HepG2 (cell line): Measurements from ENCODE around the gene THBS1. TPM values are rescaled to one million over a fixed set of nuclear protein-coding genes. Genes with fewer than 3 reads are reported as not detected.

Source experiments
- ARID5B ChIP-seq: IDR thresholded peaks from 2 replicates; pipeline ENCODE4 v1.4.0; 2020; ENCODE audit warnings: mild to moderate bottlenecking, missing genetic modification reagents
- ATF7 ChIP-seq, 2 experiments: fragments of 450-650 bp in 1 of 2; sonication (generic) in 1 of 2; formaldehyde crosslinking in 1 of 2; IDR thresholded peaks; 2 replicates each; pipeline versions ENCODE4 v1.4.0 to v1.6.1; 2016 to 2020; ENCODE audit warnings: antibody characterized with exemption in 1 of 2, mild to moderate bottlenecking in 1 of 2, missing genetic modification reagents in 1 of 2
- E2F2 ChIP-seq: sonication (generic); formaldehyde crosslinking; IDR thresholded peaks from 2 replicates; pipeline ENCODE4 v1.4.0; 2020; ENCODE audit warnings: missing genetic modification reagents, borderline replicate concordance
- FOSL2 ChIP-seq: sonication (generic); formaldehyde crosslinking; IDR thresholded peaks from 2 replicates; pipeline ENCODE4 v1.4.0; 2020; ENCODE audit warnings: missing genetic modification reagents
- FOXJ3 ChIP-seq: sonication (generic); formaldehyde crosslinking; IDR thresholded peaks from 2 replicates; pipeline ENCODE4 v1.4.0; 2020; ENCODE audit warnings: missing genetic modification reagents, mild to moderate bottlenecking, borderline replicate concordance
- FOXP1 ChIP-seq, 2 experiments: fragments of 450-650 bp in 1 of 2; IDR thresholded peaks; 2 replicates each; pipeline ENCODE4 v1.6.1; 2017 to 2018; ENCODE audit warnings: antibody characterized with exemption in 1 of 2
- GABPB1 ChIP-seq: IDR thresholded peaks from 2 replicates; pipeline ENCODE4 v1.6.1; 2016; ENCODE audit warnings: mild to moderate bottlenecking, missing genetic modification reagents, moderate library complexity, missing compliant biosample characterization
- HCFC1 ChIP-seq: fragments of 150-350 bp; IDR thresholded peaks from 2 replicates; pipeline ENCODE4 v1.6.1; 2014; ENCODE audit warnings: low read depth, low read length
- PRMT3 ChIP-seq: sonication (generic); formaldehyde crosslinking; IDR thresholded peaks from 2 replicates; pipeline ENCODE4 v1.8.1; 2022; ENCODE audit warnings: low read depth, mild to moderate bottlenecking, moderate library complexity, missing genetic modification reagents, borderline replicate concordance
- SPEN ChIP-seq: sonication (generic); formaldehyde crosslinking; IDR thresholded peaks from 2 replicates; pipeline ENCODE4 v1.5.1; 2020; ENCODE audit warnings: low read depth, mild to moderate bottlenecking, missing genetic modification reagents
- TCF7 ChIP-seq: sonication (generic); IDR thresholded peaks from 2 replicates; pipeline ENCODE4 v1.6.1; 2016; ENCODE audit warnings: antibody characterized with exemption, low read depth
- ZFP90 ChIP-seq: sonication (generic); formaldehyde crosslinking; IDR thresholded peaks from 2 replicates; pipeline ENCODE4 v1.8.0; 2022; ENCODE audit warnings: missing genetic modification reagents, mild to moderate bottlenecking, inconsistent platforms, borderline replicate concordance
- ZNF207 ChIP-seq: fragments of 450-650 bp; IDR thresholded peaks from 2 replicates; pipeline ENCODE4 v1.6.1; 2016; ENCODE audit warnings: antibody characterized with exemption, borderline replicate concordance
- ZNF577 ChIP-seq: sonication (generic); formaldehyde crosslinking; IDR thresholded peaks from 2 replicates; pipeline ENCODE4 v1.4.0; 2020; ENCODE audit warnings: mild to moderate bottlenecking, low read depth, missing genetic modification reagents, borderline replicate concordance
- ZNF652 ChIP-seq: IDR thresholded peaks from 2 replicates; pipeline ENCODE4 v1.6.1; 2016; ENCODE audit warnings: low read depth, borderline replicate concordance
- ZNF761 ChIP-seq: sonication (generic); formaldehyde crosslinking; conservative IDR thresholded peaks from 2 replicates; pipeline ENCODE4 v1.4.0; 2020; ENCODE audit warnings: mild to moderate bottlenecking, missing genetic modification reagents
- ZNF790 ChIP-seq: sonication (generic); formaldehyde crosslinking; IDR thresholded peaks from 2 replicates; pipeline ENCODE4 v1.8.0; 2022; ENCODE audit warnings: missing genetic modification reagents, mild to moderate bottlenecking, borderline replicate concordance
- polyA plus RNA-seq, 8 experiments: library from polyadenylated mRNA; depleted of rRNA in 3 of 8; stranded (reverse) in 7 of 8; unstranded in 1 of 8; fragments of >200 nt; fragmentation: Illumina TruSeq in 4 of 8; extraction: Trizol in 4 of 8; gene quantifications; 2 replicates each; pipeline versions ENCODE4 v1.2.1 to v1.2.3, GENCODE V29; 2011 to 2016; ENCODE audit warnings: low read depth in 4 of 8, missing spikeins in 1 of 8, mixed read lengths in 1 of 8; ENCODE audit not compliant: insufficient read depth in 1 of 8
- total RNA-seq, 5 experiments: library from RNA; depleted of rRNA; stranded (reverse); fragments of >200 nt; fragmentation: Illumina TruSeq; extraction: Trizol; gene quantifications; 2 replicates each; pipeline ENCODE4 v1.2.3, GENCODE V29; 2016; ENCODE audit warnings: low read depth in 1 of 5
- TF ChIP-seq, protein P1 (sequence below): sonication (generic); formaldehyde crosslinking; IDR thresholded peaks from 2 replicates; pipeline ENCODE4 v1.4.0; 2020; ENCODE audit warnings: missing genetic modification reagents, borderline replicate concordance
- TF ChIP-seq, protein P2 (sequence below): sonication (generic); formaldehyde crosslinking; IDR thresholded peaks from 2 replicates; pipeline ENCODE4 v1.4.0; 2020; ENCODE audit warnings: missing genetic modification reagents

The THBS1 gene
- total and polyA plus RNA-seq, 2 of the 13 experiments (the other 11 are each of a cell fraction or from before 2014, with no cell fraction given) = 54.7 to 67.1 TPM

DNA sequence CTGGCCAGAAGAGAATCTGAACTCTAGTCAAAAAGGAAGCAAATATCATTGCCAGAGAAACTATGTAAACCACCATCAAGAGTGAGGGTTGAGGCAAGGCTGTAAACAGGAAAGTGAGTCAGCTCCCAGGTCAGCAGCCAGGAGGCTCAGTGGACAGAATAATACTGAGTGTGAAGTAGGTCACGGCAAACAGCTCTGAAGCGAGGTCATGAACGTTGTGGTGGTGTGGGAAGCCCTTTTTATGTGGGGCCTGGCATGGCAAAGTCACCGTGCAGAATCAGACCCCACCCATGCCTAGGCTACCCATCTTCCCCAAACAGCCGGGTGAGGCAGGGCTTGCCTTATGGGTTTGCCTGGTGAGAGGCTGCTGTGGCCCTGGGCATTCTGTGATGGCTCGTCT lies 43.9 kb downstream of the THBS1 start (continued):
- TF ChIP-seq ARID5B (CRISPR knock-in tag) (peak; percentile 87), ZNF577 (CRISPR knock-in tag) (no peak), SPEN (CRISPR knock-in tag) (peak; percentile 30; the same call in 1 of the 2 replicates), ZNF761 (CRISPR knock-in tag) (no peak), PRMT3 (CRISPR knock-in tag) (no peak), ZNF790 (no peak), FOXJ3 (CRISPR knock-in tag) (no peak), ATF7 (IDR thresholded peaks at IDR 0.05) (no peak), ATF7 (CRISPR knock-in tag; IDR thresholded peaks at IDR 0.05) (no peak), E2F2 (CRISPR knock-in tag) (peak; percentile 76; the same call in 1 of the 2 replicates), TCF7 (peak; percentile 39; the same call in 1 of the 2 replicates), FOXP1 (IDR thresholded peaks at IDR 0.05) (no peak), FOXP1 (CRISPR knock-in tag; IDR thresholded peaks at IDR 0.05) (peak; percentile 83), ZFP90 (CRISPR knock-in tag) (no peak), FOSL2 (CRISPR knock-in tag) (peak; percentile 94), HCFC1 (no peak), GABPB1 (CRISPR knock-in tag) (peak; percentile 27), ZNF652 (CRISPR knock-in tag) (no peak), ZNF207 (no peak)
- TF ChIP-seq, protein P1, sequence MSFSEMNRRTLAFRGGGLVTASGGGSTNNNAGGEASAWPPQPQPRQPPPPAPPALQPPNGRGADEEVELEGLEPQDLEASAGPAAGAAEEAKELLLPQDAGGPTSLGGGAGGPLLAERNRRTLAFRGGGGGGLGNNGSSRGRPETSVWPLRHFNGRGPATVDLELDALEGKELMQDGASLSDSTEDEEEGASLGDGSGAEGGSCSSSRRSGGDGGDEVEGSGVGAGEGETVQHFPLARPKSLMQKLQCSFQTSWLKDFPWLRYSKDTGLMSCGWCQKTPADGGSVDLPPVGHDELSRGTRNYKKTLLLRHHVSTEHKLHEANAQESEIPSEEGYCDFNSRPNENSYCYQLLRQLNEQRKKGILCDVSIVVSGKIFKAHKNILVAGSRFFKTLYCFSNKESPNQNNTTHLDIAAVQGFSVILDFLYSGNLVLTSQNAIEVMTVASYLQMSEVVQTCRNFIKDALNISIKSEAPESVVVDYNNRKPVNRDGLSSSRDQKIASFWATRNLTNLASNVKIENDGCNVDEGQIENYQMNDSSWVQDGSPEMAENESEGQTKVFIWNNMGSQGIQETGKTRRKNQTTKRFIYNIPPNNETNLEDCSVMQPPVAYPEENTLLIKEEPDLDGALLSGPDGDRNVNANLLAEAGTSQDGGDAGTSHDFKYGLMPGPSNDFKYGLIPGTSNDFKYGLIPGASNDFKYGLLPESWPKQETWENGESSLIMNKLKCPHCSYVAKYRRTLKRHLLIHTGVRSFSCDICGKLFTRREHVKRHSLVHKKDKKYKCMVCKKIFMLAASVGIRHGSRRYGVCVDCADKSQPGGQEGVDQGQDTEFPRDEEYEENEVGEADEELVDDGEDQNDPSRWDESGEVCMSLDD (CRISPR knock-in tag) = no peak
- TF ChIP-seq, protein P2, sequence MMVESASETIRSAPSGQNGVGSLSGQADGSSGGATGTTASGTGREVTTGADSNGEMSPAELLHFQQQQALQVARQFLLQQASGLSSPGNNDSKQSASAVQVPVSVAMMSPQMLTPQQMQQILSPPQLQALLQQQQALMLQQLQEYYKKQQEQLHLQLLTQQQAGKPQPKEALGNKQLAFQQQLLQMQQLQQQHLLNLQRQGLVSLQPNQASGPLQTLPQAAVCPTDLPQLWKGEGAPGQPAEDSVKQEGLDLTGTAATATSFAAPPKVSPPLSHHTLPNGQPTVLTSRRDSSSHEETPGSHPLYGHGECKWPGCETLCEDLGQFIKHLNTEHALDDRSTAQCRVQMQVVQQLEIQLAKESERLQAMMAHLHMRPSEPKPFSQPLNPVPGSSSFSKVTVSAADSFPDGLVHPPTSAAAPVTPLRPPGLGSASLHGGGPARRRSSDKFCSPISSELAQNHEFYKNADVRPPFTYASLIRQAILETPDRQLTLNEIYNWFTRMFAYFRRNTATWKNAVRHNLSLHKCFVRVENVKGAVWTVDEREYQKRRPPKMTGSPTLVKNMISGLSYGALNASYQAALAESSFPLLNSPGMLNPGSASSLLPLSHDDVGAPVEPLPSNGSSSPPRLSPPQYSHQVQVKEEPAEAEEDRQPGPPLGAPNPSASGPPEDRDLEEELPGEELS (CRISPR knock-in tag) = peak; percentile 49
